Daoy (cell line): Measurements from ENCODE around the gene IKZF3. TPM values are rescaled to one million over a fixed set of nuclear protein-coding genes. Genes with fewer than 3 reads are reported as not detected.
"Not testable (repeated sequence)": the region's sequence is repeated elsewhere in the genome, so short reads cannot be mapped to it uniquely, and the experiment has no call there.

ENCODE experiments used
- DNase-seq: peaks from one replicate; pipeline ENCODE4 v3.0.0-alpha.2; 2015; ENCODE audit warnings: low read depth
- total RNA-seq: library from RNA; depleted of rRNA; stranded (reverse); fragments of >200 nt; shearing (Covaris generic); gene quantifications from 2 replicates; pipeline ENCODE4 v1.2.3, GENCODE V29; 2014

Gene IKZF3
- total RNA-seq, 1 experiment from 2014 or later, result 0.74 TPM

DNA sequence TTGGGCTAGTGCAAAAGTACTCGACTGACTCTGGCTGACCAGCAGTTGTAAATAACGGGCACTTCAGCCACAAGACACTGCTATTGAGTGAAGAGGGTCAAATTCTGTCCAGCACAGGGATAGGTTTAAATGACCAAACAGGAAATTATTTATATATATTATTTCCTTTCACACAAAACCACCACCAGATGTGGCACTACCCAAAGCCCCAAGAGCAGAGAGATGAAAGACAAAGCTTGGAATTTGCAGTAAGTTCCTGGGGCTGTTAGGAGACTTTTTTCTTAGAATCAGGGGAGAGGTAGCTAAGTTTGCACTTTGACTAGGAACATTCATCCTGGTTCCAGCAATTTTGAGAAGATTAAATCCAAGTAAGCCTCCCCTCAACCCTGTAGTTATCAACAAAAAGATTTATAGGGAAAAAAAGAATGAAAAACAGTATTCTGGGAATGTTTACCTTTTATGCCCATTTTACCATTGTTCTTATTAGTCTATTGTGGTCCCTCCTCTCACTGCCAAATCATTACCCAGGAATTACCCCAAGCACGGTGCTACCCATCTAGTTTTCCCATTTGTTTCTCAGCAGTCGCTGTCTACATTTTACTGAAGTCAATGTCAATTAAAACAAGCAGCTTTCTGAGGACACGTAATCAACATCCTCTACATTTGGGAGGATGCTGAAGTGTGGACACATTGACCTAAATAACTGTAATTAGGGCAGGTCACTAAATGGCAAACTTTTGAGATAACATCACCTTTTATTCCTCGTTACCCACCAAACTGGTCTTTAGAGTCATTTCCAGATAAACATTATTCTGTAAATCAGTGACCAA is 82.9 kb downstream of the IKZF3 start:
- no peak for DNase-seq

DNA sequence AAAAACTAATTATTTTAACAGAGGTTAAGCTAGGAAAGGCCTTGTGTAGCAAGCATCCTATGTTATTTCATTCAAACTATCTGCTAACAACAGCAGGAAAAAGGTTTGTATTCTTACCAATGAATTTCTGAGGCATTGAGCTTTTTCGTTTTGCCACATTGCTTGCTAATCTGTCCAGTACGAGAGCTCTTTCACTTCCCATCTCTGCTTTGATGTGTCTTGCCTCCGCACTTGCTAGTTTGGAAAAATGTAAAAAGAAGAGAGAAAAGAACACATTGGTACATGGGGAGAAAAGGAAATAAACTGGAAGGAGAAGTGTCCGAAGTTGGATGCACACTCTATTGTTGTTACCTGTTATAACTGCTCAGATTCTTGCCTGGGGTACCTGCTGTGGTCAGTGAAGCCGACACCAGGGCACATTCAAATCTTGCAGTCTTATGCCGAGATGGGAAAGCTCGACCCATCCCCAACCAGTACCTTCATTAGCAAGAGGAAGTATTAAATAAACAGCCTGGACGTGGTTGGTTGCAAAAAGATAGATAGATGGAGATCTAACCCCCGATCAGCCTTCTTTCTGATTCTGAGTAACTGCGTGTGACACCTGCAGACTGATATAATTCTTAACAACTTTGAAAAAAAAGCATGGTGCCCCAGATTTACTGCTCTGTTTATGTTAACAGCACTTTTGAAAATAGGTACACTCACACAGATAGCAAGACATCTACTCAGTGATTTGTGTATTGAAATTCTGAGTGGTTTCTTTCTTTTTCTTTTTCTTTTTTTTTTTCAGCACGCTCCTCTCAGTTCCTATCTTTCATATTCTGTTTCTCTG is 86.4 kb downstream of the IKZF3 start:
- no peak for DNase-seq

DNA sequence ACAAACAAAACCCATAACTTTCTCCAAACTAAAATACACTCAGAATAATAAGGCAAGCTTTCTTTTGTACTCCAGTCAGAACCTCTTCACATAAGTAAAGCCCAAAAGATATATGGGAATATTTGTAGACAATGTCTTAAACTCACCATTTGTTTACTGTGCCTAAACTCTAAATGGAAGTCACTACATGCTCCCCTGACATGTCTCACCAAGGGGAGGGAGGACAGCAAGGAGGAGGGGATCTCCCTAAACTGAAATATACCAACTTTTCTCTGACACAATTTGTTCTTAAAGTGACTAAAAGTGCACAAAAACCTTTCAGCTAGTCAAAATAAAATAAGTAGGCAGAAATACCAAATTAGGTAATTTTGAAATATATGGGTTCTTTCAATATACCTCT is 87.9 kb downstream of the IKZF3 start:
- DNase-seq, result no peak

DNA sequence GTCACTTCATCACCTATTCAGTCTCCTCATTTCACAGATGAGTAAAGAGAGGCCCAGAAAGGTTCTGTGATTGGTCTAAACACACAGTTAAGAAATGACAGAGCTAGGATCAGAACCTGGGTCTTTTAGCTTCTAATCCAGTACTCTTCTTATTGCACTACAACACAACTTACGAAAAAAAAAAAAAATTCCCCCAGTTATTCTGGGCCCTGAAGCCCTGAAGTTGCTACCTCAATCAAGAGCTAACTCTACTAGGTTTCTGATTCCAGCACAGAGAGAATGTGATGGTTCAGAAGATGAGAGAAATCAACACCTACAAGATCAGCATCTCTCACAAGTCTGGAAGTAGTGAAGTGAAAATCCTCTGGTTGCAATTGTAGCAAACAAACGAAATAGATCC is 89.1 kb downstream of the IKZF3 start:
- no peak for DNase-seq

DNA sequence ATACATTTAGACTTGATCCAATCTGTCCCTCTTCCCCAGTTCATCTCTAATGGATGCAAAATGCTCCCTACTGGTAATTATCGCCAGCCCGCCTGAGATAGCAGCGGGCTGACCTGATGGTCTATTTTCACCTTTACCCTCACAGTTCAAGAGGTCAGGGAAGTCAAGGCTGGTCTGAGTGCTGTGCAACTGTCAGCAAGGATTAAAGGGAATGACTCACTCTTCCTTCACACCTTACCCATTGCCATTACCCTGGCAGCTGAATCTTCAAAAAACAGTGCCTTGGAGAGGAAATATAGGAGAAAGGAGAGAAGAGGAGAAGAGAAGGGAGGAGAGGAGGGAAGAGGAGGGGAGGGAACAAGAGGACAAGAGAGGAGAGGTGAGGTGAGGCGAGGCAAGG is 90.1 kb downstream of the IKZF3 start:
- no peak for DNase-seq

DNA sequence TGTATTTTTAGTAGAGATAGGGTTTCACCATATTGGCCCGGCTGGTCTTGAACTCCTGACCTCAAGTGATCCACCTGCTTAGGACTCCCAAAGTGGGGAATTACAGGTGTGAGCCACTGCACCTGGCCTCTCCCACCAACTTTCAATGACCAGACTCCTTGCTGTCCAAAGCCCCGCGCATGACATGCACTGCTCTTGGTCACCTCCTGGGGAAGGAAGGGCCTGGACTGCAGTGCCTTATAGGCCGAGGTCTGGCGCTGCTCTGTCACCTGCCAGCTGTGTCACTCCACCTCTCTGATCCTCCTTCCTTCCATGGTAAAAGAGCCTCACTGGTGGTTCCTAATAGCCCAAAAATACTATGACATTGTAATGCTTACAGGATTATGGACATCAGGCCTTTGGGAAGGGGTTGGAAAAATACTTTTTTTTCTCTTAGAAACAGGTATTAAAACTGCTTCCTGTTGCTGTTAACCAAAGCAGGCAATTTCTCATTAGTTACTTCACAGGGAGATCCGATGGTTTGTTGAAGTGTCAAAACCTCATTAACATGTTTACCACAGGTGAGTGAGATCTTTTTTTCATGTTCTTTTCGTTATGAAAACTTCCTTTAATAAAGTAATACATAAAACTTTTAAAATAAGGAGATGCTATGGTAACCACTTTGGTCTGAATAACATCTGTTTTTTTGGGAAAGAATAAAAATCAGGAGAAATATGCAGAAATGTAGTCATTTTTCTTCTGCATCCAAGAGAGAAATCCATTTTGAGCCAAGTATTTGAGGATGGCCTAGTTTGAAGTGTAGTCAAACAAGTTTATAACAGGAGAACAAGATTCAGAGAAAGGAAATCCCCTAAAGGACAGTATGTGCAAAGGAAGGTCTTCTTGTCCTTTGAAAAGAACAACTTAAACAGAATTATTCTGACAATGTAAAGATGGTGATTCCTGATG is 90.9 kb downstream of the IKZF3 start:
- DNase-seq, result no peak

DNA sequence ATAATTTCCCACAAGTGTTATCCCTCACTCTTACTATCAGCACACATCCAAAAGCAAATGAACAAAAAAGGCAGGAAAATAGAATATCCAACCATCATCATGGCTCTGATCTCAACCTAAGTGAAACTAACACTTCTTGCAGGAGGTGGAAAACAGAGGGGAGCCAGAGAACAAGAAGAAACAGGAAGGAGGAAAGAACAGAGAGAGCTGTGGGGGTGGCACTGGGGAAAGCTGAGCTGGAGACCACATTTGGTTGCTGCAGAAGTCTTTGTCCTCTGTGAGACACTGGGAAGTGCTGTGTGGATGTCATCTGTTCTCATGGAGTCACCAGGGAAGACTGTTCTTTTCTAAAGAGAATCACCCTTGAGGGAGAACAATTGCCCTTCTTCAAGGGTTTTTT is 91.7 kb downstream of the IKZF3 start:
- DNase-seq, result no peak

DNA sequence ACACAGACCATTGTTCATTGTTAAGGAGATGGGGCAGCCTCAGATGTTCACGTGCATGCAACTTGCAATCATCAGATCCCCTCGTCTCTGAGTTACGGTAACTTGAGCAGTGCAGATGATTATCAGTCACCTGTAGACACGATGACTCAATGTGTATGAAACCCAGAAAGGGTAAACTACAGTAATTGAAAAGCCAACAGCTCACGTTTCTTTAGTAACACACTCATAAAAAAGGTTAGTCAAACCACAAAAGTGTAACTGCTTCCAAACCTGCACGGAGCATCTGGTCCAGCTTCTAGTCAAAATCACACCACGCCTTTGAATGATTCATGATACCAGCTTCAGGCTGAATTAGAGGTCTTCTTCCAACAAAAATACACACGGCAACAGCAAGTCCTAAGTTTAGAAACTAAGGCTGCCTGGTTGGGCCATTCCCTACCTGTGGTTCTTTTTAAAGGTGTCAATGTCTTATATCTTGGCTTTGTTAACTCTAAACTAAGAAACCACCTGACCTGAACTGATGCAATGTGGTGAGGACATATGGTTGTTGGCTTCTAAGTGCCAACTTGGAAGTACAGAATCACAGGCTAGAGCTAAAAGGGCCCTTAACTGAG is 94.0 kb downstream of the IKZF3 start:
- peak; percentile 73 for DNase-seq

DNA sequence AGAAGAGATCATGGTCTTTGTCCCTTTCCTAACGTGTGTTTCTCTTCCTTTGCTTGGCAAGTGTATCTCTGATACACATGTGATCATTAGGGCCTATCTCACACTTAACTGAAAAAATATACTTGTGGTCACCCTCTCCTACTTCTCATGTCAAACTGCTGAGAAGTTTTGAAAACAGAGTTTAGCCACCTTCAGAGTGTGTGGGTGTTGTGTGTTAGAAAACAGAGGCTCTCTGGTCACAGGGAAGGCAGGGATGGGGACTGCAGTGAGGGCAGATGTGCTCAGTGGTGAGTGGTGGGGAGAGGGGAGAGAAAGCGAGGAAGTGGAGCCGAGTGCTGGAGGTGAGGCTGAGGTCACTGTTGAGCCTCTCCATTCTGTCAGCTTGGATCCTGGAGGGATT is 97.0 kb downstream of the IKZF3 start:
- no peak for DNase-seq

DNA sequence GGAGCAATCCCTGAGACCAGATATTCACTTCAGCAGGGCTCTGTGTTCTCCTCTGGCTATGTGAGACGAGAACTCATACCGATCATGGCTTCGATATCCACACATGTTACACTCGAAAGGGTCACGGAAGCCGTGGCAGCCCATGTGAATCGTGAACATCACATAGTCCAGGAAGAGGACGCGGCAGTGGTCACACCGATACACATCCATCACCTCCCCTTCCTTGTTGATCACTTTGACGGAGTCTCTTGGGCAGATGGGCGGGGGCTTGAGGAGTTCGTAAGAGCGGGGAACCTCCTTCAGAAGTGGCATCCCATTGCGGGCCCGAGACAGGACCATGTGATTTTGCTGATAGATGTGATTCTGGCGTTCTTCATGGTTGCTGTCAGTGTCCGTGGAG is 98.3 kb downstream of the IKZF3 start:
- DNase-seq, result no peak

DNA sequence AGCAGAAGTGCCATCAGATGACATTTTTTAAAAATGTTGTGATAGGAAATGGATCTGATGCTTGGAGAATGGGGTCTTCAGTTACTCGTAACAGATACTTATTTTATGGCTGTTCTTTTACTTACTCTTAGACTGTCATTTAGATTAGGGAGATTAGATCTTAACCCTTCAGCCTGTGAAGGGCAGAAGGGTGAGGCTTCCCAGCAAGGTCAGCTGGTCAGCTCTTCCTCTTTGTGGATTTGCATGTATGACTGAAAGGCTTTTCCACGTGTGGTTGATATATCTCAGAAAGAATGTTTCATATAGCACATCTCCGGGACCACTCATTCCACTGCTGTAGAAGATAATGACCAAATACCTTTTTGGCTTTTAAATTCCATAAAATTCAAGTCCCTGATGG is 98.9 kb downstream of the IKZF3 start:
- no peak for DNase-seq

DNA sequence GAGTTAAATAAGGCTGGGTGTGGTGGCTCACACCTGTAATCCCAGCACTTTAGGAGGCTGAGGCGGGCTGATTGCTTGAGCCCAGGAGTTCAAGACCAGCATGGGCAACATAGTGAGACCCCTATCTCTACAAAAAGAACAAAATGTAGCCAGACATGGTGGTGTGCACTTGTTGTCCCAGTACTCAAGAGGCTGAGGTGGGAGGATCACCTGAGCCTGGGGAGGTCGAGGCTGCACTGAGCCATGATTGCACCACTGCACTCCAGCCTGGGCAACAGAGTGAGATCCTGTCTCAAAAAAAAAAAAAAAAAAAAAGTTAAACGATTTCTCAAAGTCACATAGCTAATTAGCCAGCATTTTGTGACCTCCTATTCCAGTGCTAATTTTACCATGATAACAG is 99.9 kb downstream of the IKZF3 start:
- not testable (repeated sequence) for DNase-seq

DNA sequence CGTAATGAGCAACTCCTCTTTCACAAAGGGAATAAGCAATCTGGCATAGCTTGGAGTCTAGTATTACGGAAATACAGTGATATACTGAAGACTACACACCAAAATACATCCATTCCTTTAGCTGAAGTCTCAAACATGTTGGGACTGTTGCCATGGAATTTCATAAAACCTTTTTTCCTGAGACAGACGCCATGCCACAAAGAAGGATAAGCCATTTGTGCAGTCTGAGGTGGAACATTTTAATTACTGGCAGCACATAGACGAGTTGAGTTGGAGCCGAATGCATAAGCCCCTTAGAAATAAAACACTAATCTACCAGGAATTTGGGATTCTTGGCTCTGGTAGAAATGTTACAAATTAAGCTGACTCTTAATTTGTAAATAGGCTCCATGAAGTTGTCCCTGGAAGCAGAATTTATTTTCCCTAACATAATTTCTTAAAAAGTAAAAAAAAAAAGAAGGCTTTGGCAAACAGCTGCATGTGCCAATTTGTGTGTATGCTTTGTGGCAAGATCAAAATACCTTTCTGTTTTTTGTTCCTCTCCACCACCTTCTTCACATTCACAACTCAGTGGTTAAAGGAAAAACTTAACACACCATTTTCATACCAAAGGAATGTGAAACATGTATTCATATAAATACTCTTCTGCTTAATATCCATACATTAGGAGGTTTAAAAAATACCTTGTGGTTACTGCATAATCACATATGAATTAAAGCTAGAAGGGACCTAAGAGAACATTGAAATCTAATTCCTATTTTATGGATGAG is 100.9 kb downstream of the IKZF3 start:
- DNase-seq, result no peak

DNA sequence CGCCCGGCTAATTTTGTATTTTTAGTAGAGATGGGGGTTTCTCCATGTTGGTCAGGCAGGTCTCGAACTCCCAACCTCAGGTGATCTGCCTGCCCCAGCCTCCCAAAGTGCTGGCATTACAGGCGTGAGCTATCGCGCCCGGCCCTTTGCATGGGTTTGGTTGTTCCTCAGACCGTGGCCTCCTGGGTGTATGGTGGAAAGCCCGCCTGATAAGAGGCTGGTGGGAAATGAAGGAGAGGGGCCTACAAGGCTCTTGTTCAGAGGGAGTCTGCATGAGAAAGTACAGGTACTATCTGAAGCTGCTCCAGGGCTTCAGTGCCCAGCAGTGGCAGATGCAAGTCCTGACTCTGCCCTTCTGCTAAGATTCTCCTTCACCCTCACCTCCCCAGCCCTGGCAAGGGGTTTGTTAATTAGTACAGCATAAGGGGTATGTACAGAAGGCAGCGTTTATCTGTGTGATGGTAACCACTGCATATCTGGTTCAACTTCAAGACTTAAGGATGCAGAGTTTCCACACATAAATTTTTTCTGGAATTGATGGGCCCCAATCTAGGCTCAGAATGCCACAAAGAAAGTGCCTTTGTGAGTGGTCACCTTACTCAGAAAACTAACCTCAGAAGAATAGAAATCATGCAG is 102.1 kb downstream of the IKZF3 start:
- no peak for DNase-seq

DNA sequence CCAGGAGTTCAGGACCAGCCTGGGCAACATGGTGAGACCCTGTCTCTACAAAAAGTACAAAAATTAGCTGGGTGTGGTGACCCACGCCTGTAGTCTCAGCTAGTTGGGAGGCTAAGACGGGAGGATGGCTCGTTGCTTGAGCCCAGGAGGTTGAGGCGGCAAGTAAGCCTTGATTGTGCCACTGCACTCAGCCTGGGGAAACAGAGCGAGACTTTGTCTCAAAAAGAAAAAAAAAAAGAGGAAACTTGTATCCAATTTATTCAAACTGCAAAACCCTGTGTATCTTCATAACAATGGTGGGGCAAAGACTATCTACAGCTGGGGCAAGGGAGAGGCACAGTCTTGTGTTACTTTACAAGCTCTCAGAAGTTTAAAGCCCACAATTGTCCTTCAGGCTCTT is 104.9 kb downstream of the IKZF3 start:
- DNase-seq, result no peak

DNA sequence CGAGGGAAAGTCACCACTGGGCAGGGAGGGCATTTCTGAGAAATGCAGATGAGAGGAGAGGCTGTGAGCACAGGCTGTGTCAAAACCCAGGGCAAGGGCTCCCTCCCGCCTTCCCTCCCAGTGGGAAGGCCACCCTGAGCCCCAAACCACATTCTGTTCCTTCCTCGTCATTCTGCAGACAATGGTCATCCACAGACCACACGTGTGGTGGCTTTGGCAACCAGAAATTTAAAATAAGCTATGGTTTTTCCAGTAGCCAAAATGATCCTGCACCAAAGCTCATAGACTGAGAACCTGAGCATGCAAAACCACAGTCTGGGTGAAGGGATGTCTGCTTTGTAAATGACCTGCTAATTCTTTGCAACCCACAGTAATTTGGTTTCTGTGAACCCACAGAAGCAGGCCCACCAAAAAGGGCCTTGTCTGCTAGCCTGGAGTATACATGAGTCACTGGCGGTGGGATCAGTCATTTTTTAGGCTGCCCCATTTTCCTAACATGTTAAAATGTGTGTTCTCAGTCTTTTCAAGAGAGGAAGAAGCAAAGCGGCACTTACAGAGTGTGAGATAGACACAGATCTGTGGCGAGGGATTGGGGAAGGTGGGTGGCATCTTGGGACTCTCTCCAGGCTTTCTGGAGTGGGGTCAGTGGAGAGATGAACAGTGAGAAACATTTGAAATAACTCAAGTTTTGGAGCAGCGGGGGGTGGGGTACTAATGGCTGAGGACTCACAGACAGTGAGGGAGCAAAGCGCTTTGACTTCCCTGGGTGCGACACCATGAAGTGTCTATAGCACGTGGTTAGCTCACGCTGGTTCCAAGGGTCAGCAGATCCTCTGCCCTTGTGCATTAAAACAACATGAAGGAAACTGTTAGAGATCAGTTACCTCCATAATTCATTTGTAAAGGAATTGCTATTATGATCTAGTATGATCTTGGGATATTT is 105.9 kb downstream of the IKZF3 start:
- DNase-seq, result peak; percentile 56

DNA sequence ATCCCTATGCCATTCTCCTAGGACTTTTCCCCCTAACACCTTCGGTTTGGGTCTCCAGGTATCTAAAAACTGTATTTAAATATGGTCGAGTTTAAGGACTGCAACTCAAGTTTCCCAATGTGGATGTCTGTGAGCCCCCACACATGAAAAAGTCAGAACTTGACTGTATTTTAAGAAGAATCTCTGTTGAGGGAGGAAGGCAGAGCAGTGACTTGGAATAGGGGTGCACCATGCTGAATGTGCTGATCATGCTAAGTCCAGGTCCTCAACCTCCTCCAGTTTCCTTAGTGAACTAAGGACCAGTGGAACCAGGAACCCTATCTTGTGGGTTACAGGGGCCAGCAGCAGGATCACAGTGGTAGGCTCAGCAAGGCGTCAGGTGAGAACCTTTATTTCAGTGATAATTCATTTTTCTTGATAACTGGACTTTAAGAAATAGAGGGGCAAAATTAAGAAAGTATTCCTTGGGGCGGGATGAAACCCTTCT is 106.9 kb downstream of the IKZF3 start:
- DNase-seq, result no peak

DNA sequence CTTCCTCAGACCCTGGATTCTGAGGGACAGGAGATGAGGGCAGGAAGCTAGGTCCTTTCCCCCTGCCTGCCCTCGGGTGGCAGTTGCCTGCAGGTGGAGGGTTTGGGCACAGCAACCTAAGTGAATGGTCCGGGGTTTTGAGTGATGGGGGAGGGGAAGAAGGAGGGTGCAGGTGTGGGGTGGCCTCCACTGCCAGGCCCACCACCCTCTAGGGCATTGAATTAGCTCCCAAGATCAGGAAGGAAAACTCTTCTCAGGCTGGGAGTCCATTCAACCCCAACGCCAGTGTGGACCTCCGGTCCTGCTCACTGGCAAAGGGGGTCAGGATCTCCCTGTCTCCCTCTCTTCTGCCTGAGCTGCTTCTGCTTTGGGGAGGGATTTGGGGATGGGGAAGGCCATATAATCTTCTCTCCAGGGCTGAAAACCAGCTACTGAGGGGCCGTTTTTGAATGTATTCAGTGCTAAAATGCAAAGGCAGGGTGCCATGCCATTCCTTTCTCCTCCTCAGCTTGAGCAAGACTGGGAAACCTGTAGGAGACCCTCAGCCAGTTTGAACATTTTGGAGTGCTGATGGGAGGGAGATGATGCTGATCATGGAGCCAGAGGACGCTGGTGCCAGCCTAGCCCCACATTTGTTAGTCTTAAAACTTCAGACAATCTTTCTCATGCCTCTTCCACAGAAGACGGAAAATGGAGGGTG is 107.6 kb downstream of the IKZF3 start:
- no peak for DNase-seq
